HG02759 (cell line): ENCODE measurements around the gene C18orf63.
"Not testable (repeated sequence)": the region's sequence is repeated elsewhere in the genome, so short reads cannot be mapped to it uniquely, and the experiment has no call there.

ENCODE experiments used
- ATAC-seq: cut with Tn5 transposase; IDR thresholded peaks from one replicate; pipeline ENCODE4 v1.9.1; 2021; ENCODE audit warnings: mild to moderate bottlenecking, moderate library complexity; ENCODE audit not compliant: unreplicated experiment

The C18orf63 gene

DNA sequence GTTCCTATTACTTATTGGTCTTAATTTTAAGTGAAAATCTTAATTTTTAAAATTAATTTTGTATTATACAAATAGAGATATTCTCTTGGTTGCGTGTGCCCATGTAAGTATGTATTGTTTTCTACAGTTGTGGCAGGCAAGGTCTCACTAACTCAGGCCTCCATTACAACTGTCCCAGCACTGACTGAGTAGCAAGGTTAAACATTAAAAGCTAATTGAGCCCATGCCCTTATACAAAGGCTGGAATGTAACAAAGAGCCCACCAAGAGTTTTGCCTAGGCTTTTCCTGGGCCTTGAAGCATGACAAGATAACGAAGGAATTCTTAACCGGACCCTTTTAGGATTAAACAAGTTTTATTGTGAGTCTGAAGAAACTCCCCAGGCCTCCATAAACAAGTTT is 11.2 kb downstream of the C18orf63 start:
- ATAC-seq, result not testable (repeated sequence)

- ATAC-seq, result no peak
Measured at GRCh38 chr18:74328206-74328605, 12.6 kb downstream of the C18orf63 start.

DNA sequence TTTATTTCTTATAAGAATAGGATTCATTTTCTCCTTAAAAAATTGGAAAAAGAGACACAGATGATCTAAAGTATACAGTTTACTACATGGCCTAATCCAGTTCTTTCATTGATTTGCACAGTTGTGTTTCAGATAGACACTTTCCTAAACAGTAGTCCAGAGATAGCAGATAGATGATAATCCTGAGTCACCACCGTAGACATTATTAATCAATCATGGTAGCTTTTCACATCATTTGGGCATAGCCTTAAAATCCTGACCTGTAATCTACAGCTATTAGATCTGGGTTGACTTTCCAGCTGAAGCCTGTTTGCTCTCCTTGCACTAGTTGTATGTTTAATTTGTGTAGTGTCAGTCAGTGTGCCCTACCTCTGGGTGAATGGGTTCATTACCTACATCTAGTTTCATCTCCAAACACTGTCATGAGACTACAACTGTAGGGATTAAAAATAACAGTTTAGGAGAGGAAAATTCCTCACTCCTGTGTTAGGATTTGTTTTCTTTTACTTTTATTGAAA is 14.1 kb downstream of the C18orf63 start:
- ATAC-seq, result no peak

DNA sequence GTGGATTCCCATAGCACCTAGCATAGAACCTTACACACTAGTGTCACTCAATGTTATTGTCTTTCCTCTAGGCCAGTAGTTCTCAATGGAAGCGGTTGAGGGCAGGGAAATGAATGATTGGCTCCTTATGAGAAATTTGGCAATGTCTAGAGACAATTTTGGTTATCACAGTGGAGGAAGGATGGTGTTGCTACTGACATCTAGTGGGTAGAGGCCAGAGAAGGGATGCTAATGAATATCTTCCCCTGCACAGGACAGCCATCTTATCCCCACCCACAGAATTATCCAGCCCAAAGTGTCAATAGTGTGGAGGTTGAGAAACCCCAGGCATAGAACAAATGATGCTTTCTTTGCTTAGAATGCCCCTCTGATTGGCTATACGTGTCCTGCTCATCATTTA is 15.8 kb downstream of the C18orf63 start:
- no peak for ATAC-seq

GRCh38 chr18:74333091-74333490 is 17.5 kb downstream of the C18orf63 start:
- ATAC-seq, result no peak

DNA sequence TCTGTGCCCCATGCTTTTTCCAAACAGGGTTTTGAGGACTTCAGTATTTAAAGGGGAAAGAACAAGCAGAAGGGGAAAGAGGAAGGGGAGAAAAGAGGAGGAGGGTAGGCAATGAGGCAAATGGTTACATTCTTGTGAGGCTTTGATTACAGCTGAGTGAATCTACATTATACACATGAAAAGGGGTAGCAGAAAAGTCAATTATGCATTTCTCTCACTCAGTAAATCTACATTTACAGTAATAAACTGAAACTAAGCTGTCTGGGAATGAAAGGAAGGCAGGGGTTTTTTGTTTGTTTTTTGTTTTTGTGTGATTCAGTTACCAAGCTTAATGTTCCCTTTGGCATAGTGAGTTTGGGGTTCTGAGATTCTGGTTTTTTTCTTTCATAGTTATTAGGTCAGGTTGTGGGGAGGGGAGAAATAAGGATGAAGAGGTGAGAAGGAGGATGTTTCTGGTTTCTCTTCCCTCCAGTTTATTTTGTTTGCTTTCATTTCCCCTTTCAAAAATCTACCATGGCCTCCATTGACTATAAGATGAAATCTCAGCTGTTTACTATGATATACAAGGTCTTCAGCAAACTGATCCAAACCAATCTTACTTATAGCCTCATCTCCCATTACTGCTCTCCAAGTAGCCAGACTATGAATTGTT is 18.7 kb downstream of the C18orf63 start:
- no peak for ATAC-seq

GRCh38 chr18:74336656-74337055 is 21.0 kb downstream of the C18orf63 start:
- ATAC-seq, result no peak

DNA sequence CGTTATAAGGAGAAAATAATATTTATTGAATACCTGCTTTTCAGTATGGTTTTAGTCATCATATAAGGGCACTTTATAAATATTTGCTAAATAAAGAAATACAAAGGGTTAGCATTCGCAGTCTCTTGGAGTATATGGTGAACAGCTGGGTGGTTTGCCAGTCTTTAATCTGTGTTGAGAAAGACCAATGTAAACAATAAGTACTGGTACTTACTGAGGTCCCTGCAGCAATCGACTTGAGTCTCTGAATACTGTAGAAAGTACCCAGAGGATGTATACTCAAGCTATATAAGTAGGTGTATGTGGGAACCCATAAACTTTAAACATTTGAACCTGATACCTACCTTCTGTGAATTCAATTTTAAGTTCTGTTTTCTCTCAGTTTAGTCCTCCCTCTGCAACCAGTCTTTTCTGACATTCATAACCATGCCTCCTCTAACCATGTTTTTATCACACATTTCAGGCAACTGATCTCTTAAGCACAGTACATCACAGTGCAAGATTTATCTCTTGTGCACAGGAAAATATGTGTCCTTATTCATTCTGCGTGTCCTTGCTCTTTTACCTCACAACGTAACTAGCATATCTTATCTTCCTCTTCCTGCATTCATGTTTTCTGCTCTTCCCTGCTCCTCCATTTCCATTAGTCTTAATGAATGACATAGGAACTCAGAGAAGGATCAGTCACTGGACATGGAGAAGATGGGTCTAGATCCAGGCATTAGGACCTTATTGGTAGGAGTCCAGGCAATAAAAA is 21.7 kb downstream of the C18orf63 start:
- no peak for ATAC-seq

- no peak for ATAC-seq
Measured at GRCh38 chr18:74337912-74338309, 22.3 kb downstream of the C18orf63 start.

DNA sequence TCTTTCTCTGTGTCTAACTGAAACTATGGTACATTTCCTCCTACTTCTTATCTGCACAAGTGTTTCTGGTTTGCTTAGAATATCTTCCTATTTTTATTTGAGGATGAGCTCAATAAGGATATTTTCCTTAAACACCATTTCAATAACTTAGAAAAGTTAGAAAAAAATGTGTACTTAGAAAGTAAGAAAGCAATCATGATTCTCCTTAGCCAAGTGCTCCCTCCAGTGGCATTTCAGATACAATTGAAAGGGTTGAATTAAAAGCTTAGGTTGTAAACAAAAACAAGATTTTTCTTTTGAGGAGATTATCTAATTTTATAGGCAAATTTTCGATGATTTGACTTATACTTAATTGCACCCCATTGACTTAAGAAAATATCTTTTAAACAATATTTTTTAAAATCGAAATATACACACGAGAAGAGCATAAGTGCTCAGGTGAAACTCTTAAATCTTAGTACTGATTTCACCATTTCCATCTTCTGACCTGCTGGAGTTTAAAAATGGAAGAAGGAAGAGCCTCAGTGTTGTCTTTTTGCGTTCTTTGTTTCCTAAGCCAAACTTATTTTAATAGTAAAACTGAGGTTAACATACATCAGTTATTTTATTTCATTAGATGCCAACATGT is 26.9 kb downstream of the C18orf63 start:
- no peak for ATAC-seq

DNA sequence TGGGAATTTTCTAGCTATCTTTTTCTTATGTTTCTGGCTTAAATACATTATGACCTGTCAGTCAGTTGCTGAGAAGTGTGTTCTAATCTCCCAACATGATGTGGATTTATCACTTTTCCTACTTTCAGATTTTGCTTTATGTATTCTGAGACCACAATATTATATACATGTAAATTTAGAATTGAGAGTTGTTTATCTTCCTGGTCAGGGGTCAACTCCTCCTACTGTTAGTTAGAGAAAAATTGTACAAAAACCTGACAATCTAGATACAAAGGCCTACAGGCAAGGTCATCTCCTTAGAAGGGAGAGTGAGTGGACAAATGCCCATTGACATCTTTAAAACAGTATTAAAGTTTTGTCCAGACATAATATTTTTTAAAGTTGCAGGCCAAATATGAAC is 30.6 kb downstream of the C18orf63 start:
- no peak for ATAC-seq

GRCh38 chr18:74348581-74348980 is 32.9 kb downstream of the C18orf63 start:
- no peak for ATAC-seq

- ATAC-seq, result peak; percentile 66
Measured at GRCh38 chr18:74351354-74351753, 35.7 kb downstream of the C18orf63 start.

- ATAC-seq, result peak; percentile 83
Measured at GRCh38 chr18:74353169-74353775, 37.6 kb downstream of the C18orf63 start.

DNA sequence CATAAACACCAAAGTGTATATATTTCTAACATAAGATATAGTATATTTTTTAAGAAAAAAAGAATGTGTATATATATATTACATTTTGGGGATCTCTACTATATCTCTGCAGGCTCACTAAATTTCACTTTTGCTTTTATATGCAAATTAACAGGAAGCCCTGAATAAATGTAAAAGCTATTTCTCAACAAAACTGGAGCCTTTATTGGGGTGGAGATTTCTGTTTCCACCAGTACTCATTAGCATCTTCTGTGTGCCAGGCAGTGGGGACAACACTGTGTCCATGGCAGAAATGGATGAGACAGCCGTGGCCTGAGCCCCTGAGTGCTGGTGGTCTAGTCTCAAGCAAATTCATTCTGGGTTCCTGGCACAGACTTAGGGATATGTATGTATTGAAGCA is 41.3 kb downstream of the C18orf63 start:
- ATAC-seq, result no peak

DNA sequence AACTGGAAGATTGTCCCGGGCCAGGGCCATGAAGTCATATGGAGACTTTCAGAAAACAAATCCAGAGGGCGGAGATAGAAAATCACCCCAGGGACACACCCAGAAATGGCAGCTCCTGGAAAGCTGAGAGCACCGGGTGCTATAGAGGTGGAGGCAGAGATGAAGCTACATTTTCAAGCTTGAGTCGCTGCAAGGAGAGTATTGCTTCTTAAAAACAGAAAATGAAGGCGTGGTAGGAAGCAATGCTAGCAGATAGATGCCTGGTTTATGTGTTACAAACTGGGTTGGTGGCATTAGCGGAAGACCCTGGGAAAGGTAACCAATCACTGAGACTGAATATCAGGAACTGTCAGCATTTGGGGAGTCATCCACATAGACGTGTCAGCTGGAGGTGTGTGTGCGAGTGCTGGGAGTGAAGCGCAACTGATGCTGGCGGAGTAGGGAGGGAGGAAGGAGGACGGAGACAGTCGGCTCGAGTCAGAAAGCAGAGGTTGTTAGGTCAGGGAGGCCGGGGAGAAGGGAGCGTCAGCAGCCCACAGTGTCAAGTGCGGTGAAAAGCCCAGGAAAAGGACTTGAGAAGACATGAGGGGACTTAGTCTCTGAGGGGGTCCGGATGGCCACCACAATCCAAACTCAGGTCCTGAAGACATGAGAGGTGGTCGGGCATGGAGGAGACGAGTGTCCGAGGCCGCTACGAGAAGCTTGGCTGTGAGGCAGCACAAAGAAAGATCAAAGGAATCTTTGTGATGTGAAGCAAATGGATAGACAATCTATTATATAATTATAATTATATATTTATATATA is 45.4 kb downstream of the C18orf63 start:
- no peak for ATAC-seq

DNA sequence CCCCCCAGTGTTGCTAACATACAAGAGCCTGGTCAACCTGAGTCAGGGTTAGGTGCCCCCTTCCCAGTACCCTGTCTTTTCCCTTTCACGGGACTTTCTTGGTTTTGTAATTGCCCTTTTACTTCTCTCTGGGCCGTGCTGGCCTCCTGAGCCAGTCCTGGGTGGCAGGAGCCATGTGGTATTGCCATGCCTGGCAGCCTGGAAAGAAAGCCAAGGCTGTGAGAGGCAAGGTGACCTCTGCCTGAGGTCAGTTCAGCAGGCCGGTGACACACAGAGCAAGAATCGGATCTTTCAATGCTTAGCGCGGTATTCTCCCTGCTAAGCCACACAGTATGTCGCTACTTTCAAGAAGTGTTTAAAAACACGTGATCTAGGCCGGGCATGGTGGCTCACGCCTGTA is 52.3 kb downstream of the C18orf63 start:
- ATAC-seq, result no peak

- no peak for ATAC-seq
Measured at GRCh38 chr18:74368901-74369705, 53.5 kb downstream of the C18orf63 start.

DNA sequence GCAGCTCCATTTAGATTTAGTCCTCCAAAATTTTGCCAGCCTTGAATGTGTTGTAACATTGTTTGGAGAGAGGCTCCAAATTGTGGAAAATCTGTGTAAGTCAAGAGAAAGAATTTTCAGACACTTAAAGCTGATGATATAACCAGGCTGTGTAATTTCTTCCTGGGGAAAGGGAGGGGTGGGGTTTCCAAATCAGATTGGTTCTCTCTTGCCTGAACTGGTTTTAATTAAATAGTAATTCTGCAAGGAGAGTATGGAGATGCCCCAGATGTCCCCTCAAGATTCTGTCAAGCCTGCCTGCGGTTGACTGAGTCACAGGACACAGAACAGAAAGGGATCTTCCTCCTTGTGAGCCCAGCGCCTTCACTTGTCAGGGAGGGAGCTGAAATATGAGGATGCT is 54.5 kb downstream of the C18orf63 start:
- no peak for ATAC-seq

GRCh38 chr18:74373428-74373827 is 57.8 kb downstream of the C18orf63 start:
- no peak for ATAC-seq
